Spleen (tissue), 11 donors: ENCODE results near the gene PAX5. TPM values are rescaled to one million over a fixed set of nuclear protein-coding genes. Genes with fewer than 3 reads are reported as not detected.

ENCODE experiments used
- DNase-seq: peaks from one replicate; pipeline ENCODE4 v3.0.0-alpha.2; 2020
- H3K27ac ChIP-seq, 8 donors: fragments of 200-600 bp; sonication (generic) in 7 of 8; 1 replicate in 4 of 8; 2 replicates in 4 of 8; pipeline versions ENCODE4 v1.5.0 to v1.8.0; 2016 to 2021; ENCODE audit warnings: inconsistent platforms in 4 of 8, mild to moderate bottlenecking in 4 of 8, moderate library complexity in 1 of 8
- H3K27me3 ChIP-seq, 7 donors: fragments of 200-600 bp; sonication (generic) in 6 of 7; replicated peaks in 1 of 7; 1 replicate in 4 of 7; 2 replicates in 3 of 7; pipeline versions ENCODE4 v1.5.0 to v1.8.0; 2016 to 2021; ENCODE audit warnings: inconsistent platforms in 3 of 7, mild to moderate bottlenecking in 1 of 7
- H3K36me3 ChIP-seq, 6 donors: fragments of 200-600 bp; sonication (generic) in 5 of 6; 1 replicate in 4 of 6; 2 replicates in 2 of 6; pipeline versions ENCODE4 v1.5.0 to v1.8.0; 2016 to 2021; ENCODE audit warnings: inconsistent platforms in 2 of 6
- H3K4me1 ChIP-seq, 6 donors: fragments of 200-600 bp; sonication (generic) in 5 of 6; 1 replicate in 3 of 6; 2 replicates in 3 of 6; pipeline versions ENCODE4 v1.5.0 to v1.8.0; 2016 to 2021; ENCODE audit warnings: inconsistent platforms in 3 of 6
- H3K4me3 ChIP-seq, 8 donors: fragments of 200-600 bp; sonication (generic) in 7 of 8; 1 replicate in 4 of 8; 2 replicates in 4 of 8; pipeline versions ENCODE4 v1.5.0 to v1.8.0; 2016 to 2021; ENCODE audit warnings: inconsistent platforms in 4 of 8, mild to moderate bottlenecking in 4 of 8, moderate library complexity in 2 of 8
- H3K9me3 ChIP-seq, 8 donors: fragments of 200-600 bp; sonication (generic) in 7 of 8; 1 replicate in 4 of 8; 2 replicates in 4 of 8; pipeline versions ENCODE4 v1.5.0 to v1.8.0; 2016 to 2021; ENCODE audit warnings: inconsistent platforms in 4 of 8
- POLR2A ChIP-seq, 3 donors: fragments of 450-650 bp; IDR thresholded peaks; one replicate each; pipeline ENCODE4 v1.5.1; 2017; ENCODE audit warnings: antibody characterized with exemption in 3 of 3, mild to moderate bottlenecking in 1 of 3
- POLR2AphosphoS5 ChIP-seq, 3 donors: sonication (generic); formaldehyde crosslinking; IDR thresholded peaks; one replicate each; pipeline ENCODE4 v1.5.1; 2017; ENCODE audit warnings: antibody characterized with exemption in 3 of 3
- WGBS, 5 donors: extraction: QIAGEN DNeasy Blood & Tissue Kit in 3 of 5; methylation state at CpG; one replicate each; pipeline versions ENCODE4 v1.1.5 to v1.1.7; 2013 to 2018; 5-methylcytosine and 5-hydroxymethylcytosine counted together
- intact Hi-C: fragments of 100-400 bp; cut with DNase I; formaldehyde crosslinking; loops from one replicate; pipeline ENCODE4 v1.15.0; 2023; ENCODE audit warnings: low total_unique reads
- polyA plus RNA-seq, 3 donors: library from polyadenylated mRNA; stranded (reverse); fragments of 200-250 nt; gene quantifications; one replicate each; pipeline ENCODE4 v1.2.1, GENCODE V29; 2013
- total RNA-seq, 7 donors: library from RNA; depleted of rRNA in 3 of 7; stranded (reverse); fragments of >200 nt in 3 of 7; fragmentation: NEBNext Ultra II Directional in 4 of 7; extraction: Animal tissue kit (Norgen Biotek cat#: 25700) in 4 of 7; gene quantifications; one replicate each; pipeline versions ENCODE4 v1.1.0 to v1.2.1, GENCODE V29; 2016 to 2021
- TF ChIP-seq, protein P1 (sequence below), 11 experiments: fragments of 200-600 bp in 7 of 11; fragments of 450-650 bp in 4 of 11; sonication (generic) in 4 of 11; IDR thresholded peaks in 8 of 11; conservative IDR thresholded peaks in 3 of 11; 1 replicate in 7 of 11; 2 replicates in 4 of 11; pipeline versions ENCODE4 v1.4.0 to v1.8.0; 2016 to 2021; ENCODE audit warnings: antibody characterized with exemption in 11 of 11, inconsistent platforms in 4 of 11, mild to moderate bottlenecking in 1 of 11
- donor health status: healthy with polysubstance abuse.
- donor health status: DM: no; HTN: no; CAD: no; lungs with moderate emphysema.
- donor health status: DM: no; HTN: no; CAD: no.
- donor health status: Bipolar disorder and iron deficiency.
- donor health status: healthy.
- donor health status: DM: no; HTN: no; CAD: no.
- donor health status: DM: yes; HTN: yes; CAD: no.

The PAX5 gene
- total and polyA plus RNA-seq, 10 donors = 15.9 to 120 (median 53.0) TPM

DNA sequence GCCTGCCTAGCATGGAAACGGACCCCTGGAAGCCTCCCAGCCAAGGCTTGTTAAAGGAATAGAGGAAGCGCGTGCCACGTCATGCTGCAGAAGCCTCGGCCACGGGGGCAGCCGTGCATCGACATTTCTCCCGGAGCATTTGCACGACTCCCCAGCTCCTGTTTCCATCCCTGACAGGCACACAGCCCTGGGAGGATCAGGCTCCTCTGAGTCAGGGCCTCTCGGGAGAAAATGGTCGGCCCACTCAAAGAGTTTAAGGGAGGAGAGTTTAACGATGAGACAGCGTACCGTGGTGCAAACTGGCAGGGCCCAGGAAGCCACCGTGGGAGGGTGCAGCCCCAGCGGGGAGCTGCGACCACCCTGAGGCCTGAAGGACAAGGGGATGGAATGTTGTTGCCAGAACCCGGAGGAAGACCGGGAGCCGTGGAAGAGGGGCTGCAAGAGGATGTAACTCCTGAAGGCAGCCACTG lies 213.6 kb downstream of the PAX5 start:
- TF ChIP-seq POLR2AphosphoS5 (IDR thresholded peaks at IDR 0.05) (no peak), POLR2A (IDR thresholded peaks at IDR 0.05) (no peak)
- TF ChIP-seq, protein P1, sequence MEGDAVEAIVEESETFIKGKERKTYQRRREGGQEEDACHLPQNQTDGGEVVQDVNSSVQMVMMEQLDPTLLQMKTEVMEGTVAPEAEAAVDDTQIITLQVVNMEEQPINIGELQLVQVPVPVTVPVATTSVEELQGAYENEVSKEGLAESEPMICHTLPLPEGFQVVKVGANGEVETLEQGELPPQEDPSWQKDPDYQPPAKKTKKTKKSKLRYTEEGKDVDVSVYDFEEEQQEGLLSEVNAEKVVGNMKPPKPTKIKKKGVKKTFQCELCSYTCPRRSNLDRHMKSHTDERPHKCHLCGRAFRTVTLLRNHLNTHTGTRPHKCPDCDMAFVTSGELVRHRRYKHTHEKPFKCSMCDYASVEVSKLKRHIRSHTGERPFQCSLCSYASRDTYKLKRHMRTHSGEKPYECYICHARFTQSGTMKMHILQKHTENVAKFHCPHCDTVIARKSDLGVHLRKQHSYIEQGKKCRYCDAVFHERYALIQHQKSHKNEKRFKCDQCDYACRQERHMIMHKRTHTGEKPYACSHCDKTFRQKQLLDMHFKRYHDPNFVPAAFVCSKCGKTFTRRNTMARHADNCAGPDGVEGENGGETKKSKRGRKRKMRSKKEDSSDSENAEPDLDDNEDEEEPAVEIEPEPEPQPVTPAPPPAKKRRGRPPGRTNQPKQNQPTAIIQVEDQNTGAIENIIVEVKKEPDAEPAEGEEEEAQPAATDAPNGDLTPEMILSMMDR (IDR thresholded peaks at IDR 0.05 in 8 of 11, conservative IDR thresholded peaks at IDR 0.05 in 3 of 11) = no peak
- no peak for DNase-seq
- H3K9me3 ChIP-seq = no peaks in the 10 kb centered on the region
- peaks cover 0 to 43% (median 4%) of the 10 kb centered on the region in 7 donors for H3K27me3 ChIP-seq
- no peak overlapping the region for H3K27ac ChIP-seq
- no peak overlapping the region for H3K4me3 ChIP-seq
- WGBS, 5 donors = 64 to 84% (median 81%) methylated on average over 21 of the region's 21 CpGs
- no peaks in the 10 kb centered on the region for H3K36me3 ChIP-seq
- H3K4me1 ChIP-seq = peaks cover 0 to 19% (median 0%) of the 10 kb centered on the region in 6 donors
- intact Hi-C loops = no loop called here

DNA sequence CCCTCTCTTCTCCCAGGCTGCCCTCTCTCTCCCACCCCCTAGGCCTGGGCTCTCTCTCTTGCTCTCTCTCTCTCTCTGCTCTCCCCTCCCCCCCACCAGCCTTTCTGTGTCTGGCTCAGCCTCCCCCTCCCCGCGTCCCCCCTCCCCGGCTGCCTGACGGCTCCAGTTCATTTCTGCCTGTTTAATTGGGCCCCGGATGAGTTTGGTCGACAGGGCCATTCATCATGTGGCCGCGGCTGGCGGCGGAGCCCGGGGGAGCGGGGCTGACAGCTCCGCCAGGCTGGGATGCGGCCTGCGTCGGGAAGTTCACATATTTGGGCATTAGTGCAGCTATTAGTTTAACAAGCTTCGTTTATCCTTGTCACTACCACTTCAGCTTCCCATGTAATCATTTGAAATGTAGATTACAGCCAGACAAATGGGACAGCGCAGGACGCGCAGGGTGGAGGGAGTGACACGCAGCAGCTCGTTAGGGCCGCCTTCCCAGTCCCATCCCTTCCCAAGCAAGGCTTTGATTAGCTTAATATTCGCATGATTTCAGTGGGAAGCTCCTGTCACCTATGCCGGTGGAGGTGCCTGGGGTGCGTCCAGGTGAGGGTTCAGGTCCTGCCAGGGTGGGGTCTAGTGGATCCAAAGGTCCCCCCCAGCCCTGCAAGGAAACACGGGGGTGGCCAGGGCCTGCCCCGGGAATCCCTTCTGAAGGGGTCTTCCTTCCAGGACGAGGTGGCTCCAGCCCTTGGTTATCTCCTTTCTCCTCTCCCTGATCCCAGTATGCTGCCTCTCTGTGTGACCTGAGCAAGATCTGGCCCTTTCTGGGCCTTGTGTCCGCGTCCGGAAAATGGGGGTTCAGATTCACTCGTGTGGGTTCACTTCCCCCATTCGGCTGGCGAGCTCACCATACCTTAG lies 214.8 kb downstream of the PAX5 start:
- Histone ChIP-seq H3K4me3 (peak overlapping the region in 1 of 8 donors; percentile 42), H3K27me3 (peaks cover 0 to 43% (median 4%) of the 10 kb centered on the region in 7 donors), H3K36me3 (no peaks in the 10 kb centered on the region), H3K27ac (peak overlapping the region in 5 of 8 donors; percentile 1 to 51 (median 18)), H3K4me1 (peaks cover 0 to 19% (median 0%) of the 10 kb centered on the region in 6 donors), H3K9me3 (no peaks in the 10 kb centered on the region)
- TF ChIP-seq, protein P1 (IDR thresholded peaks at IDR 0.05 in 8 of 11, conservative IDR thresholded peaks at IDR 0.05 in 3 of 11) = no peak
- TF ChIP-seq POLR2AphosphoS5 (IDR thresholded peaks at IDR 0.05) (peak in 1 of 3 donors; percentile 32), POLR2A (IDR thresholded peaks at IDR 0.05) (no peak)
- intact Hi-C loops = no loop called here
- peak; percentile 65 for DNase-seq
- 38 to 56% (median 45%) methylated on average over 35 of the region's 35 CpGs for WGBS, 5 donors

DNA sequence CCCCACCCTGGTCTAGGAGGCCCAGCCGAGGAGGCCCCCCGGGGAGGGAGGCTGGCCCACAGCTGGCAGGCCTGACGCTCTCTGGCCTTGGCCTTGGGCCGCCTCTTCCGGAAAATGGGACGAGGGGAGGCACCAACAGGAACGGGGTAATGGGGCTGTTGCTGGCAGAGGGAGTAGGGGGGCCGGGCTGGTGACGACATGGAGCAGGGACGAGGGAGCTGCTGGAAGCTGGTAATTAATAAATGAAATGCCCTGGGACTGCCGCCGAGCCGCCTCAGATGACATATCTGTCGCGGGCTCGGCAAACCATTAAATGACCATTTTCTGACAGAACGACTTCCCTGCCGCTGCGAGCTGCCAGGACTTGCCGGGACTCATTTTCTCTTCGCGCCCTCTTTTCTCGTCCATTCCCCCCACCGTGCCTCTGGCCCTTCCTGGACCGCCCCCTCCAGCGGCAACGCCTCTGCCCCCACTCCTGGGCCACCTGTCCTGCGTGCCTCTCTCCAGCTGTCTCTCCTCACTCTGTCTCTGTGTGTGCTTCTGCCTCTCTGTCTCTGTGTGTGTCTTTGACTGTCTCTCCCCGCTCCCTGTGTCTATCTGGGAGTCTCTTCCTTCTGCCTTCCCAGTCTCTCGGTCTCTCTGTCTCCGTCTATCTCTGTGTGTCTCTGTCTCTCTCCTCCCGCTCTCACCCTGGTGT lies 215.7 kb downstream of the PAX5 start:
- peak; percentile 66 for DNase-seq
- Histone ChIP-seq H3K4me3 (peak overlapping the region in 2 of 8 donors; percentile 25 to 42), H3K27ac (peak overlapping the region in 5 of 8 donors; percentile 1 to 51 (median 30)), H3K36me3 (no peaks in the 10 kb centered on the region), H3K4me1 (peaks cover 0 to 19% (median 0%) of the 10 kb centered on the region in 6 donors), H3K27me3 (peaks cover 0 to 43% (median 4%) of the 10 kb centered on the region in 7 donors), H3K9me3 (no peaks in the 10 kb centered on the region)
- WGBS, 5 donors = 18 to 38% (median 33%) methylated on average over 32 of the region's 32 CpGs
- TF ChIP-seq POLR2A (IDR thresholded peaks at IDR 0.05) = no peak
- TF ChIP-seq, protein P1 (IDR thresholded peaks at IDR 0.05 in 8 of 11, conservative IDR thresholded peaks at IDR 0.05 in 3 of 11) = no peak
- peak in 1 of 3 donors; percentile 16 for TF ChIP-seq POLR2AphosphoS5 (IDR thresholded peaks at IDR 0.05)
- intact Hi-C loops = no loop called here
